Gastroesophageal sphincter (tissue), 3 donors: Measurements from ENCODE around the gene RUNX2.

Experiments
- CTCF ChIP-seq, 4 experiments: fragments of 200-600 bp in 2 of 4; fragments of 450-650 bp in 2 of 4; sonication (generic) in 1 of 4; IDR thresholded peaks; one replicate each; pipeline ENCODE4 v1.5.1; 2017 to 2019; ENCODE audit warnings: antibody characterized with exemption in 4 of 4, mild to moderate bottlenecking in 2 of 4, moderate library complexity in 2 of 4
- POLR2AphosphoS5 ChIP-seq: sonication (generic); formaldehyde crosslinking; IDR thresholded peaks from one replicate; pipeline ENCODE4 v1.6.1; 2017; ENCODE audit warnings: antibody characterized with exemption

GRCh38 chr6:45572833-45573232 lies 244.7 kb downstream of the RUNX2 start:
- TF ChIP-seq CTCF (IDR thresholded peaks at IDR 0.05) (no peak), POLR2AphosphoS5 (no peak)
